Caco-2 (cell line): ENCODE data around the gene CENPU. TPM values are rescaled to one million over a fixed set of nuclear protein-coding genes. Genes with fewer than 3 reads are reported as not detected.
A peak's percentile ranks its signal among the peaks of the same experiment; 100 is the strongest.

Experiments
- BruUV-seq: library from RNA; stranded (reverse); fragments of 400-500 nt; replicated peaks from 2 replicates; lab custom pipeline; 2021; lab: Mats Ljungman, UMichigan
- CTCF ChIA-PET: fragments of 300-600 bp; sonication (Branson Sonifier 250); formaldehyde crosslinking; loops from one replicate; lab custom pipeline; 2022; ENCODE audit warnings: antibody characterized with exemption; lab: Charles Lee
- POLR2A ChIA-PET: fragments of 300-600 bp; sonication (Branson Sonifier 250); formaldehyde crosslinking; loops from one replicate; lab custom pipeline; 2022; ENCODE audit warnings: antibody characterized with exemption; lab: Charles Lee
- DNase-seq, 2 experiments: peaks; one replicate each; pipeline versions ENCODE4 v3.0.0 to v3.0.0-alpha.2; 2020 to 2022
- H3K27me3 ChIP-seq: replicated peaks from 2 replicates; pipeline ENCODE4 v1.6.0; 2011; ENCODE audit warnings: low read length; ENCODE audit not compliant: control insufficient read depth, insufficient read depth
- H3K36me3 ChIP-seq: 2 replicates; pipeline ENCODE4 v1.5.1; 2011; ENCODE audit warnings: low read length; ENCODE audit not compliant: control insufficient read depth, insufficient read depth
- H3K4me1 ChIP-seq: fragments of 250-450 bp; sonication (Bioruptor Pico); 2 replicates; pipeline ENCODE4 v1.5.1; 2020; ENCODE audit warnings: mild to moderate bottlenecking
- H3K4me3 ChIP-seq: 2 replicates; pipeline ENCODE4 v1.5.1; 2011; ENCODE audit warnings: low read depth, mild to moderate bottlenecking, control low read depth, low read length
- H3K9me3 ChIP-seq: fragments of 250-450 bp; sonication (Bioruptor Pico); 2 replicates; pipeline ENCODE4 v1.5.1; 2020; ENCODE audit warnings: mild to moderate bottlenecking, moderate library complexity
- H3K27ac Mint-ChIP-seq: one replicate; pipeline ENCODE4 v1.8.0; 2022; ENCODE audit warnings: mixed read lengths; ENCODE audit not compliant: unreplicated experiment
- H3K27me3 Mint-ChIP-seq: one replicate; pipeline ENCODE4 v1.8.0; 2022; ENCODE audit warnings: mixed read lengths; ENCODE audit not compliant: insufficient read depth, unreplicated experiment
- H3K36me3 Mint-ChIP-seq: one replicate; pipeline ENCODE4 v1.8.0; 2022; ENCODE audit warnings: mild to moderate bottlenecking, mixed read lengths; ENCODE audit not compliant: insufficient read depth, unreplicated experiment
- H3K4me1 Mint-ChIP-seq: one replicate; pipeline ENCODE4 v1.8.0; 2022; ENCODE audit warnings: low read depth, mixed read lengths; ENCODE audit not compliant: unreplicated experiment
- H3K4me3 Mint-ChIP-seq: one replicate; pipeline ENCODE4 v1.8.0; 2022; ENCODE audit warnings: mild to moderate bottlenecking, moderate library complexity, mixed read lengths; ENCODE audit not compliant: unreplicated experiment
- H3K9me3 Mint-ChIP-seq: one replicate; pipeline ENCODE4 v1.8.0; 2022; ENCODE audit warnings: mixed read lengths; ENCODE audit not compliant: unreplicated experiment
- intact Hi-C: fragments of 100-400 bp; cut with micrococcal nuclease; formaldehyde crosslinking; loops from one replicate; pipeline ENCODE4 v1.10.0; 2022; ENCODE audit not compliant: unreplicated experiment
- total RNA-seq: library from RNA; stranded (reverse); gene quantifications from 2 replicates; pipeline ENCODE4 v1.2.3, GENCODE V29; 2022
- TF ChIP-seq, protein P1 (sequence below), 2 experiments: fragments of 200-600 bp in 1 of 2; IDR thresholded peaks; 1 replicate in 1 of 2; 2 replicates in 1 of 2; pipeline versions ENCODE4 v1.5.1 to v1.8.0; 2011 to 2022; ENCODE audit warnings: antibody characterized with exemption in 1 of 2, control low read depth in 1 of 2, inconsistent platforms in 1 of 2, low read depth in 1 of 2, low read length in 1 of 2, mild to moderate bottlenecking in 1 of 2, moderate library complexity in 1 of 2; ENCODE audit not compliant: insufficient read depth in 1 of 2, severe bottlenecking in 1 of 2, unreplicated experiment in 1 of 2

CENPU gene
- total RNA-seq, 1 experiment from 2014 or later = 52.0 TPM

DNA sequence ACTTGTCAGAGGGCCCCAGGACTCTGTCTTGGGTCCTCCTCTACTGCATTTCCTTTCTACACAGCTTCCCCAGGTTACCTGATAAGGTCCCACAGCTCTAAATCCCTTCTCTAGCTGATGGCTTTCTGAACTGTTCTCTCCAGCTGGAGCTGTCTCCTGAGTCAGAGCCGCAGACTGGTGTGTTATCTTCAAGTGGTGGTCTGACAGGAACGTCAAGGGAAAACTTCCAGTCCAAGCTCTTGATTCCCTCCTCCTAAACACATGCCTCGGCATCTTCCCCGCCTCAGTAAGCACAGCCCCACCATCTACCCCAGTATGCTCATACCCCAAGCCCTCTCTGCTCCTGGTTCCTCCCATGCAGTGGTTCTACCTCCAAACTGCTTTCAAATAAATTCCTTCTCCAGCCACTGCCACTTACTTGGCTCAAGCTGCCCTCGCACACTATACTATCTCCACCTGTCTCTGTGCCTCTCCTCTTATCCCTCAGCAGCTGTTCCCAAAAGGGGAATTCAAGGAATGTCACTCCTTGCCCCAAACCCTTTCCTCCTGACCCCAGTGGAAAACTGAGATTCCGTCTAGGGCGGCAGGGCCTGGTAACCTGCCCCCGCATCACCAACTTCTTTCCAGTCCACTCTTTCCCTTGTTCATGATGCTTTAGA is 17.2 kb upstream of the CENPU start:
- ChIA-PET CTCF (no interaction called here), POLR2A (interaction anchor here (0.9 kb wide), 1 partner anchor 17 kb away, joined by 5 read pairs; the partner anchor contains the start of gene CENPU)
- DNase-seq = no peak
- H3K4me3 Mint-ChIP-seq = peak overlapping the region; percentile 23
- Histone ChIP-seq H3K27me3 (no peaks in the 10 kb centered on the region), H3K4me1 (peaks cover 47% of the 10 kb centered on the region), H3K36me3 (no peaks in the 10 kb centered on the region), H3K9me3 (no peaks in the 10 kb centered on the region), H3K4me3 (no peak overlapping the region)
- H3K9me3 Mint-ChIP-seq = no peaks in the 10 kb centered on the region
- peaks cover 41% of the 10 kb centered on the region for H3K4me1 Mint-ChIP-seq
- no TSS peak for BruUV-seq
- intact Hi-C loops = no loop called here
- TF ChIP-seq, protein P1, sequence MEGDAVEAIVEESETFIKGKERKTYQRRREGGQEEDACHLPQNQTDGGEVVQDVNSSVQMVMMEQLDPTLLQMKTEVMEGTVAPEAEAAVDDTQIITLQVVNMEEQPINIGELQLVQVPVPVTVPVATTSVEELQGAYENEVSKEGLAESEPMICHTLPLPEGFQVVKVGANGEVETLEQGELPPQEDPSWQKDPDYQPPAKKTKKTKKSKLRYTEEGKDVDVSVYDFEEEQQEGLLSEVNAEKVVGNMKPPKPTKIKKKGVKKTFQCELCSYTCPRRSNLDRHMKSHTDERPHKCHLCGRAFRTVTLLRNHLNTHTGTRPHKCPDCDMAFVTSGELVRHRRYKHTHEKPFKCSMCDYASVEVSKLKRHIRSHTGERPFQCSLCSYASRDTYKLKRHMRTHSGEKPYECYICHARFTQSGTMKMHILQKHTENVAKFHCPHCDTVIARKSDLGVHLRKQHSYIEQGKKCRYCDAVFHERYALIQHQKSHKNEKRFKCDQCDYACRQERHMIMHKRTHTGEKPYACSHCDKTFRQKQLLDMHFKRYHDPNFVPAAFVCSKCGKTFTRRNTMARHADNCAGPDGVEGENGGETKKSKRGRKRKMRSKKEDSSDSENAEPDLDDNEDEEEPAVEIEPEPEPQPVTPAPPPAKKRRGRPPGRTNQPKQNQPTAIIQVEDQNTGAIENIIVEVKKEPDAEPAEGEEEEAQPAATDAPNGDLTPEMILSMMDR (IDR thresholded peaks at IDR 0.05; ENCODE audit: insufficient read depth in 1 of 2, low read depth in 1 of 2, low read length in 1 of 2, severe bottlenecking in 1 of 2, unreplicated experiment in 1 of 2) = no peak
- H3K36me3 Mint-ChIP-seq = peaks cover 34% of the 10 kb centered on the region
- peak overlapping the region; percentile 60 for H3K27ac Mint-ChIP-seq
- no peaks in the 10 kb centered on the region for H3K27me3 Mint-ChIP-seq

DNA sequence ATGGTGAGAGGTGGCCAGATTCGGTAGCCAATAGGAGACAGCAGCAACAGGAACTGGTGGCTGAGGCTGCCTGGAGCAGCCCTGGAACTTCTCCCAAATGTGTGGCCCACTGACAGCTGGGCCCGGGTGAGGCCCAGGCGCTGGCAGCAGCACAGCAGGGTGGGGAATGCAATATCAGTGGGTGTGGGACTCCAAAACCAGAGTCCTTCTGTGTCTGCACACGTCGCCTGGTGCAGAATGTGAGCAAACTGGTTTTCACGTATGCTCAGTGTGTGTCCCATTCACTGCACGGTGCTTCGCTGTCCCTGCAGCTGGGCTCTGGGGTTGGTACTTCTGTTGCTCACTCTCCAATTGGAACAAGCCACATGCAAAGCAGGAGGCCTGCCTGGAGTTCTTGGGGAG is 14.4 kb upstream of the CENPU start:
- peaks cover 23% of the 10 kb centered on the region for H3K36me3 Mint-ChIP-seq
- peak overlapping the region; percentile 96 for H3K27ac Mint-ChIP-seq
- peak; percentile 74 to 82 for DNase-seq
- BruUV-seq = no TSS peak
- H3K4me3 Mint-ChIP-seq = peak overlapping the region; percentile 23
- H3K27me3 Mint-ChIP-seq = no peaks in the 10 kb centered on the region
- H3K4me3 ChIP-seq = no peak overlapping the region
- H3K9me3 ChIP-seq = no peaks in the 10 kb centered on the region
- no peaks in the 10 kb centered on the region for H3K27me3 ChIP-seq
- CTCF ChIA-PET = interaction anchor here (3.4 kb wide), 1 partner anchor 14 kb away, joined by 33 read pairs; the partner anchor contains the start of gene CENPU
- intact Hi-C loops = loop anchor here (5.0 to 10.0 kb wide), 2 partner anchors 157 to 349 kb away; no protein-coding TSS in a partner anchor
- no peaks in the 10 kb centered on the region for H3K36me3 ChIP-seq
- H3K4me1 Mint-ChIP-seq = peaks cover 44% of the 10 kb centered on the region
- POLR2A ChIA-PET = interaction anchor here (1.3 kb wide), 1 partner anchor 14 kb away, joined by 3 read pairs; the partner anchor contains the start of gene CENPU
- TF ChIP-seq, protein P1 (IDR thresholded peaks at IDR 0.05; ENCODE audit: insufficient read depth in 1 of 2, low read depth in 1 of 2, low read length in 1 of 2, severe bottlenecking in 1 of 2, unreplicated experiment in 1 of 2) = no peak
- H3K9me3 Mint-ChIP-seq = no peaks in the 10 kb centered on the region
- peaks cover 53% of the 10 kb centered on the region for H3K4me1 ChIP-seq

DNA sequence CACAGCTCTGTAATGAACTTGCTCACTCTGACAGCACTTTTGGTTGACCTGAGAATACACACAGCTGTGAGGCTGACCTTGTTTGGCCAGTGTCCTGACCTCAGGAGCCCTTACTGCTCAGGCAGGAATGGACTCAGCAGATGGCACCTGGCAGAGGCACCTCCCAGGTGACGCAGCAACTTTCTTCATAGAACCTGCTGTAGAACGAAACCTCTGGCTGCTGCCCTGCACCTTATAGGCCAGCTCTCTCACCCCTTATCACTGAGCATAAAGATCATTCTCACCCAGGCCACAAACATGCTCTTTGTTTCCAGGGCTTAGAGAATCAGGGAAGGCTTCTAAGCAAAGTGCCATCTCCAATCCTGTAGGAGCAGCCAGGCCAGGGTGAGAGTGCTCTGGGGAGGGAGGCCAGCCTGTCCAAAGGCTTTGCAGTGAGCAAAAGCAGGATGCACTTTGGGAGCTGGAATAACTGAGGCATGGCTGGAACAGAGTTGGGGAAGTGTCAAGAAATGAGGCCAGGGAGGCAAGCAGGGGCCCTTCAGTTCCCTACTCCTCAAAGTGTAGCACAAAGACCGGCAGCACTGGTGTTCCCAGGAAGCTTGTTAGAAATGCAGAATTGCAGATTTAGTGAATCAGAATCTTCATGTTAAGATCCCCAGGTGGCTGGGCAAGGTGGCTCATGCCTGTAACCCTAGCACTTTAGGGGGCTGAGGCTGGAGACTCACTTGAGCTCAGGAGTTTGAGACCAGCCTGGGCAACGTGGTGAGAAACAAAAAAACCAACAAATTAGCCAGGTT is 13.3 kb upstream of the CENPU start:
- CTCF ChIA-PET = interaction anchor here (0.6 to 3.4 kb wide), 2 partner anchors 13 to 400 kb away, joined by 5 to 33 read pairs; partner anchors contain the start of gene CENPU
- peaks cover 16% of the 10 kb centered on the region for H3K36me3 Mint-ChIP-seq
- TF ChIP-seq, protein P1 (IDR thresholded peaks at IDR 0.05; ENCODE audit: insufficient read depth in 1 of 2, low read depth in 1 of 2, low read length in 1 of 2, severe bottlenecking in 1 of 2, unreplicated experiment in 1 of 2) = no peak
- intact Hi-C loops = loop anchor here (1.0 to 10.0 kb wide), 5 partner anchors 13 to 350 kb away; partner anchors contain the start of gene CENPU
- H3K4me1 Mint-ChIP-seq = peaks cover 44% of the 10 kb centered on the region
- POLR2A ChIA-PET = interaction anchor here (0.9 to 2.5 kb wide), 2 partner anchors 13 to 85 kb away, joined by 3 to 21 read pairs; partner anchors contain the start of gene CENPU
- BruUV-seq = TSS peak; percentile 85
- H3K4me3 Mint-ChIP-seq = peak overlapping the region; percentile 47
- DNase-seq = peak; percentile 62 to 76
- H3K9me3 Mint-ChIP-seq = no peaks in the 10 kb centered on the region
- no peaks in the 10 kb centered on the region for H3K9me3 ChIP-seq
- peak overlapping the region; percentile 96 for H3K27ac Mint-ChIP-seq
- no peaks in the 10 kb centered on the region for H3K27me3 Mint-ChIP-seq
- H3K27me3 ChIP-seq = no peaks in the 10 kb centered on the region
- H3K4me1 ChIP-seq = peaks cover 53% of the 10 kb centered on the region
- H3K4me3 ChIP-seq = no peak overlapping the region
- no peaks in the 10 kb centered on the region for H3K36me3 ChIP-seq
